GM21786 (cell line): Measurements from ENCODE around the gene USF2.
A peak's percentile ranks its signal among the peaks of the same experiment; 100 is the strongest.

Source experiments
- ATAC-seq: cut with Tn5 transposase; IDR thresholded peaks from one replicate; pipeline ENCODE4 v1.9.1; 2021; ENCODE audit not compliant: unreplicated experiment

USF2 gene

DNA sequence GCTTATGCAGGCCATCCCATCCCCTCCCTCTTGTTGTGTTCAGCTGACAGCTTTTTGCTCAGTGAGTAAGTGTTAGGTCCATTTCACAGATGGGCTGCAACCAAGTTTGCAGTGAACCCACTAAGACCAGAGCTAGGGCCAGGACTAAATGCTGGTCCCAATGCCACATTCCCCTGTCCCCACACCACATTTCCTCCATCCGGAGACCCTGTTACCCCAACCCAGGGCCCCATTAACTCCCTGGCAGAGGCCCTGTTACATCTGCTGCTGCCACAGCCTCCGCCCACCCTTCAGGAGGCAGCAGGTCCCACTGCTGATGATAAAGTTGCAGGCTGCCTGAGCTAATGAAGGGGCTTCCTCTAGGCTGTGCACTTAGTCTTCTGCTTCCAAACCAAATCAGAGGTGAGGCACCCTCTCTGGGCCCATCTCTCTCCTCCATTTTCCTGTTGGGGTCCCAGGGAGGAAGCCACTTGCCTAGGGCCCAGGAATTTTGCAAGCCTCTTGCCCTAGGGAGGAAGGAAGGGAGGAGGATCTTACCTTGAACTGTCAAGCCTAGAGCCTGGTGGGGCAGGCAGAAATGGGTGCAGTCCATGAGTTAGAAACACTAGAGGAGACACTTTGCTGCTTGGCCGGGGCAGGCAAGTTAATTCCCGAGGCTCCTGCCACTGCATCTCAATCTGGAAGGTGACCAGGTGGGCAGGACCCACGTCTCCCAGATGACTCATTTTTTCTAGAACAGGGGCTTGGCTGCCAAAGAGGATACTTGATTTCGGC, 3.4 kb upstream of the USF2 start:
- no peak for ATAC-seq

DNA sequence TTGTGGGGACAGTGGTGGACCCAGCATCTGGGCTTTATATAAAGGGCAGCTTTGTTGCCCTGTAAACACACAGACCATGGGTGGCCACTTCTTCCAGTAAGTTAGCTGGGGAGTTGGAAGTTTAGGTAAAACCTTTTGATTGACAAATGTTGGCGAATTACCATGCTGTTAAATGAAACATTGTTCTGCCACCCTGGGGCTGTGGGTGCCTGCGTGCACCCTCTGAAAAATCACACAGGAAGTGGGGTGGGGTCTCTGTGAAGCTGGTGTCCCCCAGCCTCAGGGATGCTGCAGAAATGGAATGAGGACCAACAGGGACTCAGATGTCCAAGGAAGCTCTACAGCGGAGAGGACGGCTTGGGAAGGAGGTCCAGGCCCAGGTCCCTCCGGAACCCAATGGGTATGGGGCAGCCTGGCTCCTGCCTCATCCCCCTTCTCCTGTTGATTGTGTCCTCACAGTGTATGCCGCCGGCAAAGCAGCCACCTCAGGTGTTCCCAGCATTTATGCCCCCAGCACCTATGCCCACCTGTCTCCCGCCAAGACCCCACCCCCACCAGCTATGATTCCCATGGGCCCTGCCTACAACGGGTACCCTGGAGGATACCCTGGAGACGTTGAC, 2.8 kb upstream of the USF2 start:
- ATAC-seq: no peak

- ATAC-seq: no peak
These were observed 2.0 kb upstream of the USF2 start for GRCh38 chr19:35266520-35267352.

DNA sequence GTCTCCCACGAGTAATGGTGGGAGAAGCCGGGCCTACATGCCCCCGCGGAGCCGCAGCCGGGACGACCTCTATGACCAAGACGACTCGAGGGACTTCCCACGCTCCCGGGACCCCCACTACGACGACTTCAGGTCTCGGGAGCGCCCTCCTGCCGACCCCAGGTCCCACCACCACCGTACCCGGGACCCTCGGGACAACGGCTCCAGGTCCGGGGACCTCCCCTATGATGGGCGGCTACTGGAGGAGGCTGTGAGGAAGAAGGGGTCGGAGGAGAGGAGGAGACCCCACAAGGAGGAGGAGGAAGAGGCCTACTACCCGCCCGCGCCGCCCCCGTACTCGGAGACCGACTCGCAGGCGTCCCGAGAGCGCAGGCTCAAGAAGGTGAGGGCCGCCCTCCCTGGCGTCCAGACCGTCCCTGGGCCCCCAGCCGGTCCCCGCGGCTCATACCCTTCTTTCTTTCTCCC, 1.4 kb upstream of the USF2 start:
- ATAC-seq: no peak

GRCh38 chr19:35267818-35268535, 785 bp upstream of the USF2 start:
- peak; percentile 43 for ATAC-seq

GRCh38 chr19:35269438-35270117, 816 bp downstream of the USF2 start:
- ATAC-seq: peak; percentile 46

GRCh38 chr19:35270381-35270811, 1.6 kb downstream of the USF2 start:
- no peak for ATAC-seq

DNA sequence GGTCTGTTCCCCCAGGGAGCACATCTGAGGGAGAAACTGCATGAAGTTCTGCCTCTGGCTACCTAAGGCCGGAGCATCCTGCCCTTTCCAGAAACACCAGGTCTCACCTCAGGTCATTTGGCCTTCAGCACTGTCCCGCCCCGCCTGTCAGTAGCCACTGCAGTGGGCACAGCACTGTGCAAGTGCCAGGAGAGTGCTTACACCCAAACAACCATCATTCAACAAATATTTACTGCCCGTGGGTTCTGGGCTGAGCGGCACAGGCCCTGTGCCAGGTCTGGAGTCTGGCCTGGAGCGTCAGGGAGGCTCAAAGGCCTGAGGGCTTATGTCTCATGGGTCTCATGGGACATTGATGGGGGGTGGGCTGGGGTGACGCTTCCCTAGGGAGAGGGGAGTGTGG, 2.8 kb downstream of the USF2 start:
- ATAC-seq: no peak

DNA sequence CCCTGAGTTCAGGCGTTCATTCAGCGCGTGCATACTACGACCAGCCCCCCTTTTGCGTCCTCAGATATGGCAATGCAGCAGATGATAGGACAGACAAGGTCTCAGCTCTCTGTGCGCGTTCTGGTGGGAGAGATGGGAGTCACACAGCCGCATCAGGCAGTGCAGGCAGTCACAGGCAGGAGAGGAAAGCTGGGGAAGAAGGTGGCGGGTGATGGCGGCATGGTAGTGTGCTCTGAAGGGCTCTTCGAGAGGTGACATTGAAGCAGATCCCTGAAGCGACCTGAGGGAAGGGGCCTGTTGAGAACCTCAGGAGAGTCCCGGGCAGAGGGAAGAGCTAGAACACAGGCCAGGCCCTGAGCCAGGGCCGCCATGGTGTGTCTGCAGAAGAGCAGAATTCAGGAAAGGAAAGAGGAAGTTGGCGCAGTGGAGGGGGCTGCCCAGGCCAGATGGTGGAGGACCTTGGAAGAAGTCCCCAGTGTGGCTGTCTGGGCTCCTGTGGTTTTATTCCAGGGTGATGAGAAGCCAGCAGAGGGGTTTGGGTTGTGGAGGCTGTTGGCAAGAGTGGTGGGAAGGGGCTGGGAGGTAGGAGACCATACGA, 3.5 kb downstream of the USF2 start:
- ATAC-seq: no peak

- ATAC-seq: no peak
These were observed 4.3 kb downstream of the USF2 start for GRCh38 chr19:35272954-35273649.

DNA sequence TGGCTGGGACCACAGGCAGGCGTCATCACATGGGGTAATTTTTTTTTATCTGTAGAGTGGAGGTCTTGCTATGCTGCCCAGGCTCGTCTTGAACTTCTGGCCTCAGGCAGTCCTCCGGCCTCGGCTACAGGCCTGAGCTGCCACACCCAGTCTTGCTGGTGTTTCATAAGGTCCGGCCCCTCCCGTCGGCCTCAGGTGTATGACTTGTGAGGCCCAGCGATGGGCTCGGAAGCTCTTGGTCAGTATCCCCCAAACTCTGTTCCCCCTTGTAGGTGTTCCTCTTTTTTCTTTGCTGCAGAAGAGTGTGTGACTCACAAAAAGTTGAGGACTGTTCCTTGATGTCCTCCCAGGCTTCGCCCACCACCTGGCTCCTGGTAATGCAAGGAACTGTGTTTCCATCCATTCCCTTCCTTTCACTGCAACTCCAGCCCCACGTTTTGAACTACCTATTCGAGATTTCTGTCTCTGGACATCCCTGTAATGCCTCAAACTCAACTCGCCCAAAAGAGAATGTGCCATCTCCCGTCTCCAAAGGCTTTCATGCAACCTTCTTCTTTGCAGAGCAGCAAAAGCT, 5.0 kb downstream of the USF2 start:
- ATAC-seq: no peak

GRCh38 chr19:35274323-35274722, 5.6 kb downstream of the USF2 start:
- ATAC-seq: no peak

DNA sequence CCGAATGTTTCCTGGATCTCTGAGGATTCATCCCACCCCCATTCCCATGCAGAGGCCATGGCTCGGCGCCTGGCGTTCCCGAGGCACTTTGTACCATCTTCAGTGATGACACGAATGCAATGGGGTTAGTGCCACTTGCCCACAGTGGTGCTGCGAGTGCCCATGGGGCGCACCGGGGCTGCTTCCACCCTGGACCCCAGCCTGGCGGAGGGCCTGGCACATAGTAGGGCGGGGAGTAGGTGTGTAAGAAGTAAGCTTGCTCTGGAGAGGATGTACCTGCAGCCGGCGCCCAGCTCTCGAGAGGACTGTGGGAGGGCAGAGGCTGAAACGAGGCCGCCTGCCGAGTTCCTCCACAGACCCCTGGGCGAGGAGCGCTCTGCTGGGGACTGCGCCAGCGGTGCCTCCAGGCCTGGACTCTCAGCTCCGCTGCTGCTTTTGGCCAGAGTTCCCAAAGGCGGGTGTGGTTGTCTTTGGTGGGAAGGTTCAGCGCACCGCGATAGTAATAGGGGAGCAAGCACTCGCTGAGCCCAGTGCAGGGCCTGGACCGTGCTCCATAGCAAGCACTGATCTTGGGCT, 8.0 kb downstream of the USF2 start:
- ATAC-seq: no peak

DNA sequence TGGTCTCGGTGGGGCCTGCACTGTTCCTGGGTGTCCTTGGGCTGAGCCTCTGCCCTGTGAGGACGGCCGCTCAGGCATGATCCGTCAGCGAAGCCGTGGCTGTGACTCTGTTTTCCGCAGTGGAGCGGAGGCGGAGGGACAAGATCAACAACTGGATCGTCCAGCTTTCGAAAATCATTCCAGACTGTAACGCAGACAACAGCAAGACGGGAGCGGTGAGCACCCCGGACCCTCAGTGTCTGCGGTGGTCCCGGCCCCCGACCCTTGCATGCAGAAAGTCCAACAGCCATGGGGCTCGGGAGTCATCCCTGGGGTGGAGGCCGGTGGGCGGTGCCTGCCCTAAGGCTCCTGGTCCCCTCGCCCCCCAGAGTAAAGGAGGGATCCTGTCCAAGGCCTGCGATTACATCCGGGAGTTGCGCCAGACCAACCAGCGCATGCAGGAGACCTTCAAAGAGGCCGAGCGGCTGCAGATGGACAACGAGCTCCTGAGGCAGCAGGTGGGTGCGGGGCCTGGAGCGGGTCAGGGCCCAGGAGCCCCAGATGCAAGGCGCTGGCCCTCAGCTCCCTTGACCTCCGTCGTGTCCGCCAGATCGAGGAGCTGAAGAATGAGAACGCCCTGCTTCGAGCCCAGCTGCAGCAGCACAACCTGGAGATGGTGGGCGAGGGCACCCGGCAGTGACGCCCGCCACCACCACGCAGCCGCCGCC, 10.0 kb downstream of the USF2 start:
- ATAC-seq: no peak

GRCh38 chr19:35279374-35279773, 10.6 kb downstream of the USF2 start:
- no peak for ATAC-seq

- no peak for ATAC-seq
These were observed 11.4 kb downstream of the USF2 start for GRCh38 chr19:35279985-35280821.

- no peak for ATAC-seq
These were observed 12.5 kb downstream of the USF2 start for GRCh38 chr19:35281303-35281702.
